Raji (cell line): Measurements from ENCODE around the gene WDR33.

Experiments used
- POLR2A ChIP-seq: IDR thresholded peaks from 2 replicates; pipeline ENCODE4 v1.6.1; 2011; ENCODE audit warnings: low read depth, low read length, control low read depth; ENCODE audit not compliant: insufficient read depth

Gene WDR33

DNA sequence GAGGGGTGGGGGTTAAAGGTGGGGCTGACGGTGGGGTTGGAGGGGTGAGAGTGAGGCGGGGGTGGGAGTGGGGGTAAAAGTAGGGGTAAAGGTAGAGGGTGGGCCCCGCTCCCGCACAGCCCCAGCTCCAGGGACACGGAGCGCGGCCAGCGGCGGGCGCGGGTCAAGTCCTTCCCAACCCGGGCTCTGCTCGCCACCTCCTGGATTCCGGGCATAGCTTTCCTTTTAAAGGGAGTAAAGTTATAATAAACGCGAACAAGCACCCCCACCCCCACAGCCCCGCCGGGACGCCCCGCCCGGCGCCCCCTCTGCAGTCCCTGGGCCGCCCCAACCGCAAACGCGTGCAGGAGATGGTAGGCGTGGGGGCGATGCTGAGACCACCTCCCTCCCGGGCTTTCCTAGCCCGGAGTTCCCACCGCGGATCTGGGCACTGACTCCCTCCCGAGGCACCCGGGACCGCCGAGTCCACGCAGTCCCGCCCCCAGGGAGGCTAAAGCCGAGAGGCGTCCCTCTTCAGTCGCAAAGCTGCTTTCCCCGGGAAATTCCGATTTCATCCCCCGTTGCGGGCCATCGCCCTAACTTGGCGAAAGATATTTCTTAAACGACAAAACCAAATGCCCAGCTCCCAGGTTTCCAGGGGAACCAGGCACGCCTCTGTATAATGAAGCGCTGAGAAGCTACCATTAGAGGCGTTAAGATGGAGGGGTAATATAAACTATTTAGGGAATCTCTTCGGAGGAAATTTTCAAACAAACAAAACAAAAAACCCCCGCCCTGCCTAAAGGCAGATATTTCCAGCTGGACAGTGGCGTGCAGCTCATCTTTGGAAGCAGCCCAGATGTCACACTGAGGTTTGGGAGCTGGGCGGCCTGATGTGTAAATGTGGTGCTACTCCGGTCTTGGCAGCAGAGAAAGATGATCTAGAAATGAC is 135.4 kb downstream of the WDR33 start, which contains the start of gene LIMS2:
Gene LIMS2 (minus strand): TSS at position 200 of the 931 bp plus-strand sequence. CDS start 506 bp downstream, outside the sequence.
- no peak for TF ChIP-seq POLR2A

DNA sequence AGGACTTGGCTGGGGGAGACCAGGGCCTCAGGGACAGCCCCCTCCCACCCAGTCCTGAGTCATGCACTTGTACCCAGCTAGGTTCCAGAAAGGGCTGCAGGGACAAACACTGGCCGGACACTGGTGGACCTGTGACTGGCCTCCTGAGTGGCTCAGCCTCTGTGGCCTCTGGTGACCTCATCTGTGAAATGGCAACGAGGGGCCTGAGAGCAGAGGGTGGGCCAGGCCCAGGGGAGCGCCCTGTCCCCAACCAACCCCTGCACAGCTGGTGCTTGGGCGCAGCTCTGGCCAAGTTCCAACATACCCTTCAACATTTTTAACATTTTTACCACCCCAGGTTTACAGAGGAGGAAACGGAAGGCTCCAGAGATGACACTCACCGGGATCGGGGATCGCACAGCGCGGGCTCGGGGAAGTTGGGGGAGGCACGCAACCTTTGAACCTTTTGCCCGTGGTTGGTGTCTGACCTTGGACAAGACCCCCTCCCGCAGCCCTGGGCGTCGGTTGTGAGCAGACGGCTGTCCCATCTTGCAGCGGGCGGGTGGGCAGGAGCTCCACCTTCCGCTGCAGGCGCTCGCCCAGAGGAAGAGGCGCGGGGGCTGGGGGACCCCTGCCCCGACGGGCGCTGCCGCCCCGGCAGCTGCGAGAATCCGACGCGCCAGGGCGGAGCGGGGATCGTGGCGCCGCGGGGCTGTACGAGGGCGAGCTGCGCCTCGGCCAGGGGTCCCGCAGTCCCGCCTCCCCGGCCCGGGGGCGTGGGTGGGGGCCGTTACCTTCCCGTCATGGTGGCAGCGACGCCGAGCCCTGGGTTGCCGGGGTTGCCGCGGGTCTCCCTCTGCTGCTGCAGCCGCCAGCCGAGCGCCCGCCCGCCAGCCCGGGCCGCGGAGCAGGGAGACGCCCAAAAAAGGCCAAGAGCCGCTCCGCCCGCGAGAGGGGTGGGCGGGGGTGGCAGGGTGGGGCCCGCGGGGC is 136.4 kb downstream of the WDR33 start:
- no peak for TF ChIP-seq POLR2A

DNA sequence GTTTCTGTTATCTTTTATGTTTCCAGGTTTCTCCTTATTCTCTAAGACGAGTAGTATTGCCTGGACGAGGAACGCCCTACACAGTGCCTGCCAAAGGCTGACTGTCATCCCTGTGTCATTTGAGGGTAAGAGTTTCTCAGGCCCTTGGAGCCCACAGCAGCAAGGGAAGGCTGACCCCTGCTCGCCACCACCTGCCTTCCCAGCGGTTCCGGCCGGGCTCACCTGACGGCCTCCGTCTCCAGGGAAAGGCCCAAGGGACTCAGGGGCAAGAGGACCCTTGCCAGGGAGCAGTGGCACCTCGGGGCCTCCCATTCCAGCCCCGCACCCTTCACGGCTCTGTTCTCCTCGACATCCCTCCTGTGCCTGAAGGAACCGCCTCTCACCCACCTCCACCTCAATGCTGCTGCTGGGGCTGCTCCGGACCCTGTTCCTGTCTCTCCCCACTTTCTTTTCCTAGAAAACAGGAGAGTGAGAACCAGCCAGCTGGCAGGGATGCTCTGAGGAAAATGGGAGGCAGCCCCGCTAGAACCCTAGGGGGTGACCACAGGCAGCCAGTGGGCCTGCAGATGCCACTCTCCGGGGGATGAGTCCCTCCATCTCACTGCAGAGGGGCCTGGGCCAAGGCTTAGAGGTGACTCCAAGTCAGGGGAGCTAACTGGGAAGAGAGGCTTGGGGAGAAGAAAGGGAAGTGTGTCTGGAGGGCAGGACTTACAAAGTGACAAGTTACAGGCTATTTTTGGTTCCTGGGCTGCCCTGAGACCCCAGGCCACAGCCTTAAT is 137.5 kb downstream of the WDR33 start:
- no peak for TF ChIP-seq POLR2A

DNA sequence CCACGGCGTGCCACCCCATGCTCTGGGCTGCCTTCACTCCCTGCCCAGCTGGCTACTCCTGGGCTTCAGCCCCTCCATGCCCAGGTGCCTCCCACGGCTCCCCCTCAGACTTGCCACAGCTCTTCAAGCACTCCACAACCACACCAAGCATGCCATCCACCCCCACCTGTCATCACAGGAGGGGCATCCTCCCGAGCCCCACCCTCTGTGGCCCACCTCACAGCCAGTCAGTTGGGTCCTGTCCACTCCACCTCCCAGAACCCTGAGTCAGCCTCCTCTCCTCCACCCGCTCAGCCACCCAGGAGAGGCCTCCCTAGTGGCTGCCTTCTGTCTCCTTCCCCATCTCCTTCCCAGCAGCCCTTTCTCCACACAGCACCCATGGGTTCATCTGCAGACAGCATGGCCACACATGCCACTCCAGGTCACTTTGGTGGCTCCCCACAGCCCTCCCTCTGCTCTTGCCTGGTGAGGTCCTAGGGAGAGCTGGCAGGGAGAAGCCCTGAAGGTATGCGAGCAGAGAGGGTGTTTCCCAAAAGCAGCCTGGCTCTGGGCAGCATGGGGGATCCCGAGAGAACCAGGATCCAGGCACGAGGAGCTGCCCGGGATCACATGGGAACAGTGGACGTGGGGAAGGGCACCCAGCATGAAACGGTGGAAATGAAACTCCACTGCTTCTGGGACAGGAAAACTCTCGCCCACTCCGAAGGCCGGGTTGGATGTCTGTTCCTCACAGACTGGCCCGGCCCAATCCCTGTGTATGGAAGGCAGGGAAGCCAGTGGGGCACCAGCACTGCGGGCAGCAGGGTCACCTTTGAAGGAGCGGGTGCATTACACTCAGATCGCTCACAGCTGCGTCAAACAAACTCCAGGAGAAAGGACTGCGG is 138.4 kb downstream of the WDR33 start:
- no peak for TF ChIP-seq POLR2A

DNA sequence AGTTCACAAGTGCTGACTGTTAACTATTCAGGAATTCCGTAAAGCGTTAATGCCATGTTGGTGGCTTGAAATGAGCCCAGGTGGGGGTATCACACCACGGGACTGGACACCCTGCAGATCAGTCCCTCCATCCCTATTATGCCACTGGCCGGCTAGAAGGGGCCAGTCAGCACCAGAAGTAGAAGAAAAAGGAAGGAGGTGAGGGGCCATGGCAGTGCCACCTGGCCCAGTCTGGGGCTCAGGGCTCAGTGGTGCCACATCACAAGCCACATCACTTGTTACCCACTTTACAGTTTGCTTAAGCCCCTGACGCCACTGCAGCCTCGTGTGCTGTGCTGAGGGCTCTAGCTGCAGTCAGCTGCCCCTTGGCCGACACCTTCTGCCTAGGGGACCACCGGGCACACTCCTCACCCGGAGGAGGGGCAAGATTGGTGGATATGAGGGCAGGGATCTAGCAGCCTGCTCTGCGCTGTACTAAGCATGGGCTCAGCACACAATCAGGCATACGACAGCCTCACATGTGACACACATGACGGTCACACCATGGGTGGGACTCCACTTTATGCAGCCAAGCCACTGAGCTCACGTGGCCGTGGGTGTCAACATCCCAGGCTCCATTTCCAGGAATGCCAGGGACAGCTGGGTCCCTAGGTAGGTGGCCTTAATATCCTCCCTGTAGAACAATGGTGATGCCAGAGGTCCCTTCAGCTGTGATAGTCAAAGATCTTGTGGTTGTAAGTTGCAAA is 139.2 kb downstream of the WDR33 start:
- TF ChIP-seq POLR2A = no peak

DNA sequence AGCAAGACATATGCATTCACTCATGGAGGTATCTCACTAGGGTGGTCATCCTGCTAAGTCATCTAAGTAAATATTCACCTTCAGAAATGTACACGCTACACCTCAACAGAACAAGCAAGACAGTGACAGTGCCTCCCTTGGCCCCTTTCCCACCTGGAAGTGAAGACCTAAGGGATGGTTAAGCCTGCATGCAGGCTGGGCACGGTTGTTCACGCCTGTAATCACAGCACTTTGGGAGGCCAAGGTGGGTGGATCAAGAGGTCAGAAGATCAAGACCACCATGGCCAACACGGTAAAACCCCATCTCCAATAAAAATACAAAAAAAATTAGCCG is 140.0 kb downstream of the WDR33 start:
- no peak for TF ChIP-seq POLR2A

DNA sequence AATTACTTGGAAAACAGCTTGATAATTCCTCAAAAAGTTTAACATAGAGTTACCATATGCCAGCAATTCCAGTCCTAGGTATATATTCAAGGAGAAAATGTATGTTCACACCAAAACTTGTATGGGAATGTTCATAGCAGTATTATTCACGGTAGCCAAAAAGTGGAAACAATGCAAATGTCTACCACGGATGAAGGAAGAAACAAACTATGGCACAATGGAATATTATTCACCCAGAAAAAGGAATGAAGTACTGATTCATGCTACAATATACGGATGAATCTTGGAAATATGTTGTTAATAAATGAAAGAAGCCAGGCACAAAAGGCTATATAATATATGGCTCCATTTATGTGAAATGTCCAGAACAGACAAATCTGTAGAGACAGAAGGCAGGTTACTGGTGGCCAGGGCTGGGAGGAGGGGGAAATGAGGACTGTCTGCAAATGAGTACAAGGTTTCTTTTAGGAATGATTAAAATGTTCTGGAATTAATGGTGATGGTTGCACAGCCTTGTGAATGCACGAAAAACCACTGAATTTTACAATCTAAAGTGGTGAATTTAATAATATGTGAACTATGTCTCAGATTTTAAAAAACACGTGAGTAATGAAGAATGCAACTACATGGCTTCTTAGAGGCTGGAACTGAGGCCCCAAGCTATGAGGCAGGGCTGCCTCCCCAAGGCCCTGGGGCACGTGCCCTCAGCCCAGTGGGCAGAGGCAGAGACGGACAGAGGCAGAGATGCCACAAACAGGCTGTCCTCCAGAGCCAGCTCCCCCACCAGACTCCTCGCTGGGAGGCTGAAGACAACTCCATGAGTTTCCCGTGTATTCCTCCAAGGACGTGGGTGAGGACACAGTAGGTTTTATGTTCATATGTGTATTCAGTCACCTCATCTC is 140.7 kb downstream of the WDR33 start:
- TF ChIP-seq POLR2A = no peak

DNA sequence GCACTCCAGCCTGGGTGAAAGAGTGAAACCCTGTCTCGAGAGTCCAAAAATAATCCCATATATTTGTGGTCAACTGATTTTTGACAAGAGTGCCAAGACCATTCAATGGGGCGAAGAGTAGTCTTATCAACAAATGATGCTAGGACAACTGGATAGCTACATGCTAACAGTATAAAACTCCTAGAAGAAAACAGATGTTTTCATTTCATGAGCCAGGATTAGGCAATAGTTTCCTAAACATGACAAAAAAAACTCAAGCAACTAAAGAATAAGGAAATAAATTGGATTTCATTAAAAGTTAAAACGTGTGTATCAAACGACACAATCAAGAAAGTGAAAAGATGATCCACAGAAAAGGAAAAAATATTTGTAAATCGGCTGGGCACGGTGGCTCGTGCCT is 141.9 kb downstream of the WDR33 start:
- no peak for TF ChIP-seq POLR2A

DNA sequence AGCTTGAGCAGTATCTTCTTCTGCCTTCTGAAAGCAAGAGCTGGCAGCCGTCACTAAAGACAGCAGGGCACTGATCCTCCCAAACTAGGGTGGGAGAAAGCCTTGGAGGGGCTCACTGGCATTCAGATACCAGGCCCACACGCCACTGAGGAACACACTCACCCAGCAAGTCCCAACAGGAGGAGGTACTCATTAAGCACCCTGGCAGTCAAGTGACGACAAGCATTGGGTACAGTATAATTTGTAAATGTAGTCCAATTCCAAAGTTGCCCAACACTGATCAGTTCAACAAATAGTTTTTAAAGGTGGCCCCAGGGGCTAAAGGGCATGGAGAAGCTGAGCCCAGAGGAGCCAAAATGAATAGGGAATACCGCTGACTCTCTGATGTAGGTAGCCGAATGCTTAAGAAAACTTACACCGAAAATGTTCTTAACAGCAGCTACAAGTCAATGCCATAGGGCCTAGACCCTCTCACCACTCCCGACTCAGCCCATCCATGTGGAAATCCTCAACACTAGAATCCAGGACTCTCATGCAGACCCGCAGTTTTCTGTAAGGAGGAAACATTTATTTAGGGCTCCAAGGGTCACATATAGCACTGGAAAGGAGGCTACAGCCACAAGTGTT is 145.6 kb downstream of the WDR33 start:
- TF ChIP-seq POLR2A = no peak

DNA sequence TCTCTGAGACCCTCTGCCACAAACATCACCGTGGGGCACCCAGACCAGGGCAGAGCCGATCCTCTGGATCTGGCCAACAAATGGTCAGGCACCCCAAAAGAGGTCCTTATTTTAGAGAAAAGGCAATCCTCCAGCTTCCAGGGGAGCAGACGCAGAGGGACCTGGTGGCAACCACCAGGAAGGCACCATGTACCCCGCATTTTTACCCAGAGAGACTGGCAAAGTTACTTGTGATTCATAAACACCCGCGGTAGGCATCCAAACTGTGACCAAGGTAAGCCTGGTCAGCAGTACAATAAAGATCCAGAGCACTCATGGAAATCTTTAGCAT is 146.1 kb downstream of the WDR33 start:
- TF ChIP-seq POLR2A = no peak

DNA sequence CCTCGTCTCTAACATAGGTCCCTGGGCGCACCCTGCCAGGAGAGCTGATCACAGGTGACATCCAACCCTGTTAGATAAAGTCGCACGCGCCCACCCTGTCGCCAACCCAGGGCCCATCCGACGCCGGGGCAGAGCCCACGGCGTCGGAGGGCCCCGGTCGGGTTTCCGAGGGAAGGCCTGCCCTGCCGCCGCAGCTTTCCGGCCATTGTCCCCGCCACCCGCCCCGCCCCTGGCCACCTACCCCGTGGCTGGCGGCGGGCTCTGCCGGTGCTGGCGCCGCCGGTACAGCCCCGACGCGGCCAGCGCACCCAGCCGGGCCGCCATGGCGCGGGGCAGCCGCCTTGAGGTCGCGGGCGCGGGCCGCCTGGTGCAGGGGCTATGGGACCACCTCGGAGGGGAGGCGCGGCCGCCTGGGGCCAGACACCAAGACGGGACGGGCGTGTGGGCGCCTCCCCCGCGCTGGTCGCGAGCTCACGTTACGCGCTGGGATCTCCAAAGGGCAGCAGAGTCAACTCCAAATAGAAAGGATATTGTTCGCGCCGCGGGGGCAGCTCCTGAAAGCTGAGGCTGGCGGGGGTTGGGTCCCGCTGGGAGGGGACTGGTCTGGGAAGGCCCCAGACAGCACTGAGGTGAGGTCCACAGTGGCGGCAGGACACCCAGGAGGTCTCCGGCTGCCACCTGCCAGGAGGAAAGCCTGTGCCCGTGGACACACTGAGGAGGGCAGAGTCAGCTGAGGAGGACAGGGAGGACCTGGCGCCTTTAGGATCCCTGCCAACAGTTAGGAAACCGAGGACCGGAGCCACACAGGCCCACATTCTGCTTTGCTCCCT is 146.7 kb downstream of the WDR33 start:
- no peak for TF ChIP-seq POLR2A
